HEK293T (cell line): Measurements from ENCODE around the gene MUC5B.

ENCODE experiments used
- CTCF ChIA-PET: fragments of 350-600 bp; formaldehyde crosslinking; extraction: SDS; loops from one replicate; lab custom pipeline; 2021; ENCODE audit warnings: antibody characterized with exemption, inconsistent platforms; lab: Yijun Ruan, JAX
- POLR2A ChIA-PET: fragments of 350-600 bp; formaldehyde crosslinking; extraction: SDS; loops from one replicate; lab custom pipeline; 2020; ENCODE audit warnings: antibody characterized with exemption, inconsistent platforms; lab: Yijun Ruan, JAX
- DNase-seq: peaks from one replicate; pipeline ENCODE4 v3.0.0; 2012; ENCODE audit warnings: mixed read lengths; ENCODE audit errors: extremely low spot score
- ARNT ChIP-seq: fragments of 450-650 bp; IDR thresholded peaks from 2 replicates; pipeline ENCODE4 v1.6.1; 2017; ENCODE audit warnings: mild to moderate bottlenecking
- BHLHE40 ChIP-seq: fragments of 450-650 bp; IDR thresholded peaks from 2 replicates; pipeline ENCODE4 v1.6.1; 2016; ENCODE audit warnings: mild to moderate bottlenecking, moderate library complexity, borderline replicate concordance
- CTBP1 ChIP-seq: fragments of 450-650 bp; IDR thresholded peaks from 2 replicates; pipeline ENCODE4 v1.6.1; 2016; ENCODE audit warnings: borderline replicate concordance
- ELF4 ChIP-seq: fragments of 450-650 bp; IDR thresholded peaks from 2 replicates; pipeline ENCODE4 v1.6.1; 2017; ENCODE audit warnings: antibody characterized with exemption
- FOXA1 ChIP-seq: fragments of 450-650 bp; IDR thresholded peaks from 2 replicates; pipeline ENCODE4 v1.6.1; 2016; ENCODE audit warnings: mild to moderate bottlenecking
- FOXK2 ChIP-seq: fragments of 450-650 bp; IDR thresholded peaks from 2 replicates; pipeline ENCODE4 v1.6.1; 2016; ENCODE audit warnings: mild to moderate bottlenecking
- FOXM1 ChIP-seq: fragments of 450-650 bp; IDR thresholded peaks from 2 replicates; pipeline ENCODE4 v1.6.1; 2017; ENCODE audit warnings: mild to moderate bottlenecking, borderline replicate concordance
- HDGF ChIP-seq: fragments of 450-650 bp; IDR thresholded peaks from 2 replicates; pipeline ENCODE4 v1.6.1; 2017; ENCODE audit warnings: antibody characterized with exemption, borderline replicate concordance
- L3MBTL2 ChIP-seq: fragments of 450-650 bp; conservative IDR thresholded peaks from 2 replicates; pipeline ENCODE4 v1.6.1; 2016; ENCODE audit warnings: mild to moderate bottlenecking
- NFRKB ChIP-seq: fragments of 450-650 bp; IDR thresholded peaks from 2 replicates; pipeline ENCODE4 v1.6.1; 2016; ENCODE audit warnings: mild to moderate bottlenecking, moderate library complexity
- SP1 ChIP-seq: fragments of 450-650 bp; IDR thresholded peaks from 2 replicates; pipeline ENCODE4 v1.6.1; 2017
- SUZ12 ChIP-seq: fragments of 450-650 bp; IDR thresholded peaks from 2 replicates; pipeline ENCODE4 v1.6.1; 2016; ENCODE audit warnings: mild to moderate bottlenecking
- TARDBP ChIP-seq: fragments of 450-650 bp; IDR thresholded peaks from 2 replicates; pipeline ENCODE4 v1.6.1; 2016
- ZNF384 ChIP-seq: fragments of 450-650 bp; IDR thresholded peaks from 2 replicates; pipeline ENCODE4 v1.6.1; 2016
- TF ChIP-seq, protein P1 (sequence below): fragments of 450-650 bp; IDR thresholded peaks from 2 replicates; pipeline ENCODE4 v1.6.1; 2016

MUC5B gene

DNA sequence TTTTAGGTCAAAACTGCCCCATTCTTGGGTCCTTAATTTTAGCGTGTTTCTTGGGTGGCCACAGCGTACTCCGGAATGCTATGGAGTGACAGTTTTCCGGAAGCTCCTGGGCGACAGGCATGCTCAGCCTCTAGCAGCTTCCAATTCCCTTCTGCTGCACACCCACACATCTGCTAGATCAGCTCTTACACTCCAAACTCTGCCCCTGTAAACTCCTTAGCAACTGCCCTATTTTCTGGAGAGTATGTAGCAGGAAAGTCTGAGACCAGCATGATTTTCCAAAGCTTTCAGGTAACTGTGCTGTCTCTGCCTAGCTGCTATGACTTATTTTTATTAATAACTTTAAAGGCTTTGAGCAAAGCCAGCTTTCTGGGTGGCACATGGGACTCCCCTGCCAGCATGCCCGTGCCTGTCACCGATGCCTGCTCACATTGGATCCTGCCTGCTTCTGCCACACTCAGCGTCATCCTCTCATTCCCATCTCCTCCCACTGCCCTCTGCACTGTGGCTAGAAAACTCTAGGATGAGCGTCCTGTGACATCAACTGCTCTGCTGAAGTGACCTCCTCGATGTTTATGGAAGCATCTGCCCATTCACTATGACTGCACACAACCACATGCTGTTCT lies 69.3 kb downstream of the MUC5B start:
- TF ChIP-seq HDGF: no peak
- no peak for TF ChIP-seq NFRKB
- no peak for TF ChIP-seq SUZ12
- TF ChIP-seq TARDBP: no peak
- no peak for TF ChIP-seq FOXA1
- TF ChIP-seq ZNF384: no peak
- no peak for DNase-seq
- POLR2A ChIA-PET: no interaction called here
- CTCF ChIA-PET: no interaction called here

DNA sequence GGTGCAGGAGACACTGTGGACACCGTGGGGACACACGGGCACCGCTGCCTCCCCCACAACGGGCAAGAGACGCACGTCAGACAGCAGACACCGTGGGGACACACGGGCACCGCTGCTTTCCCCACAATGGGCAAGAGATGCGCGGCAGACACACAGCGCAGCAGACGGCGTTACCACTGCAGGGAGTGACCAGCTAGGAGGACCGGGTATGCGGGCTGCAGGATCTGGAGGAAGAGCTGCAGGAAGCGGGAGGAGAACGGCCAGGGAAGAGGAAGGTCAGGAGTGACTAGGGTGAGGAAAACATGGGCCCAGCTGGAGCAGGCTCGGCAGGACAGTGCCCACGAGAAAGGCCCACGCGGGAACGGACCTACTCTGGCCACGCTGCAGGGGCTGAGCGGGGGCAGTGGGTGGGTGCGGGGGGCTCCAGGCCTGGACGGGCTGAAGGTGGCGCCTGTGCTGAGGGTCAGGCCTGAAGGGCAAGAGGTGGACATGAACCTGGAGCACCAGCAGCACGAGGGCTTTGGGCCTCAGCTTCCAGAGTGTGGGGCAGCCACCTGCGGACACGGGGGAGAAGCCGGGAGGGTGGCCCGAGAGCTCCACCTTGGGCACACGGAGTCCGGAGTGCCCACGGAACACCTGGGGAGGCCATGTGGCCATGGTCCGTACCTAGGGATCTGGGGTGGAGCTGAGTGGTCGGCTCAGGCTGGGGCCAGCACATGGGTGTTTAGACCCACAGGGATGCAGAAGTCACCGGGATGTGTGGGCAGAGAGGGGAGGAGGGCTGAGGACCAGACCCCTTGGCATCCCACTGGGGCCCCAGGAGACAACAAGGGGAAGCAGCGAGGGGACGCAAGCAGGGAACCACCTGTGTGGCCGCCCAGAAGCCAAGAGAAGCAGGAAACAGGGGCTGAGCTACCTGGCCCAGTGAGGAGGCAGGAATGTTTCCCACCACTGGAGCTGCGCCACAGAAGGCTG lies 70.1 kb downstream of the MUC5B start:
- CTCF ChIA-PET: no interaction called here
- POLR2A ChIA-PET: no interaction called here
- no peak for DNase-seq
- TF ChIP-seq FOXM1: no peak

DNA sequence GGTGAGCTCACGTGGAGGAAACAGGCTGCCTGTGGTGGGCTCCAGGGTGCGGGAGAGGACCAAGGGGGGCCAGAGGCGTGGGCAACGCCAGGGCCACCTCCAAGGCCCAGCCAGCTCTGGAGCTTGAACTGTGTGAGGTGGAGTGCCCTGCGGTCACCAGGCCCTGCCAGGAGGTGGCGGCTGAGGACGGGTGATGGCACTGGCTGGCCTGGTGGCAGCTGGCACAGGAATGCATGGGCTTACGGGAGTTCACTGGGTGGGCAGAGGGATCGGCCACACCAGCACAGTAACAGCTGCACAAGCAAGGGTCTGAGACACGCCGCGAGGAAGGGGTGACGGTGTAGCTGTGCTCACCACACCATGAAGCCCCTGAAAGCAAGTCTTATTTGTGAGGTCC lies 70.8 kb downstream of the MUC5B start:
- CTCF ChIA-PET: no interaction called here
- no peak for TF ChIP-seq ZNF384
- TF ChIP-seq ARNT: no peak
- no peak for TF ChIP-seq BHLHE40
- TF ChIP-seq SP1: no peak
- no peak for TF ChIP-seq FOXK2
- TF ChIP-seq NFRKB: no peak
- TF ChIP-seq SUZ12: no peak
- DNase-seq: no peak
- POLR2A ChIA-PET: no interaction called here

DNA sequence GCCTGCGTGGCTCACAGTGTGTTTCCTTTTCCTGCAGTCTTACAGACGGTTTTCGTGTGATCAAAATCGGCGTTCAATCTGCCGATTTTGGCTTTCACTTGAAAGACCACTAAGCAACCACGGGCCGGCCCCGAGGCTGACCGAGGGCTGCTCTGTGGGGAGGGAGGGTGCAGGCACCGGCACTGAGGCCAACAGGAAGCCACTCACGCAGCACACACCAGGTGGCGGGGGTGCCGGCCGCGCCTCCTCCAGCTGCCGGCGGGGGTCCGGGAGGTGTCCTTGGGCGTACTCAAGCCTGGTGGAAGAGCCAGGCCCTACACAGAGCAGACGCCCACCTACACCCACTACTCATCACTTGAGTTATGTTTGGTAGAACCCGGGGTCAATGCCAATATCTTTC lies 72.2 kb downstream of the MUC5B start:
- POLR2A ChIA-PET: no interaction called here
- DNase-seq: no peak
- CTCF ChIA-PET: no interaction called here
- TF ChIP-seq HDGF (no peak), FOXM1 (no peak), ELF4 (no peak), TARDBP (no peak), BHLHE40 (no peak), ZNF384 (no peak)

DNA sequence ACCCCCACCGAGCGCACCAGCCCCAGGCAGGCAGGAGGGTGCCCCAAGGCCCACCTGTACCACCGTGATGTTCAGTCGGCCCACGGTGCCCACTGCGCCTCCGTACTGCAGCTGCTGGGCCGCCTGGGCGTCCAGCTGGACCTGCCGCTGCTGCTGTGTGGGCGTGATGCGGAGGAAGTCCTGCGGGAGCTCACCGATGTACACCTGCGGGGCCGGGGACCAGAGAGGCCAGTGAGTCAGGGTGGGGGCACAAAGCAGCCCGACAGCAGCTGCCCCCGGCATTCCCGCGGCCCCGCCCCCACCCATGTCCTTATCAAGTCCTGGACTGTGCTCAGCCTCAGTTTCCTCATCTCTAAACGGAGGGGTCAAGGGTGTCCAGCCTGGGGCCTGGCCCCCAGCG lies 72.7 kb downstream of the MUC5B start:
- DNase-seq: no peak
- ChIA-PET POLR2A (no interaction called here), CTCF (no interaction called here)
- TF ChIP-seq, protein P1, sequence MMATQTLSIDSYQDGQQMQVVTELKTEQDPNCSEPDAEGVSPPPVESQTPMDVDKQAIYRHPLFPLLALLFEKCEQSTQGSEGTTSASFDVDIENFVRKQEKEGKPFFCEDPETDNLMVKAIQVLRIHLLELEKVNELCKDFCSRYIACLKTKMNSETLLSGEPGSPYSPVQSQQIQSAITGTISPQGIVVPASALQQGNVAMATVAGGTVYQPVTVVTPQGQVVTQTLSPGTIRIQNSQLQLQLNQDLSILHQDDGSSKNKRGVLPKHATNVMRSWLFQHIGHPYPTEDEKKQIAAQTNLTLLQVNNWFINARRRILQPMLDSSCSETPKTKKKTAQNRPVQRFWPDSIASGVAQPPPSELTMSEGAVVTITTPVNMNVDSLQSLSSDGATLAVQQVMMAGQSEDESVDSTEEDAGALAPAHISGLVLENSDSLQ: no peak
- TF ChIP-seq SP1 (no peak), ELF4 (no peak), FOXA1 (no peak), CTBP1 (no peak), ARNT (no peak), ZNF384 (no peak), FOXK2 (no peak), L3MBTL2 (no peak), HDGF (no peak), NFRKB (no peak), SUZ12 (no peak)

DNA sequence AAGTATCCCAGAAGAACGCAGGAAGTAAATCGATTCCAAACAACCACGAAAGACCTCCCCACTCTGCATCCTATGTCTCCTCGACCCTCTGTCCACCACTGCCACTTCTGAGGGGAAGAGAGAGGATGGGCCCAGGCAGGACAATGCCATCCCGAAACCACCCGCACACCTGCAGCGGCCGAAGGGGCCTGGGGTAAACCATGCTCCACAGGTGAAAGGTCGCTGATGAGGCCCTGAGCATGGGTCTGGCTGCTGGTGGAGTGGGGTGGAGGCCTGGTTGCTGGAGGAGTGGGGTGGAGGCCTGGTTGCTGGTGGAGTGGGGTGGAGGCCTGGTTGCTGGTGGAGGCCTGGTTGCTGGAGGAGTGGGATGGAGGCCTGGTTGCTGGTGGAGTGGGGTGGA lies 73.4 kb downstream of the MUC5B start:
- ChIA-PET POLR2A (no interaction called here), CTCF (no interaction called here)
- TF ChIP-seq ELF4: no peak
- TF ChIP-seq HDGF: no peak
- TF ChIP-seq L3MBTL2: no peak
- no peak for TF ChIP-seq NFRKB
- no peak for TF ChIP-seq BHLHE40
- no peak for TF ChIP-seq CTBP1
- no peak for TF ChIP-seq ZNF384
- TF ChIP-seq TARDBP: no peak
- TF ChIP-seq FOXM1: no peak
- no peak for DNase-seq

DNA sequence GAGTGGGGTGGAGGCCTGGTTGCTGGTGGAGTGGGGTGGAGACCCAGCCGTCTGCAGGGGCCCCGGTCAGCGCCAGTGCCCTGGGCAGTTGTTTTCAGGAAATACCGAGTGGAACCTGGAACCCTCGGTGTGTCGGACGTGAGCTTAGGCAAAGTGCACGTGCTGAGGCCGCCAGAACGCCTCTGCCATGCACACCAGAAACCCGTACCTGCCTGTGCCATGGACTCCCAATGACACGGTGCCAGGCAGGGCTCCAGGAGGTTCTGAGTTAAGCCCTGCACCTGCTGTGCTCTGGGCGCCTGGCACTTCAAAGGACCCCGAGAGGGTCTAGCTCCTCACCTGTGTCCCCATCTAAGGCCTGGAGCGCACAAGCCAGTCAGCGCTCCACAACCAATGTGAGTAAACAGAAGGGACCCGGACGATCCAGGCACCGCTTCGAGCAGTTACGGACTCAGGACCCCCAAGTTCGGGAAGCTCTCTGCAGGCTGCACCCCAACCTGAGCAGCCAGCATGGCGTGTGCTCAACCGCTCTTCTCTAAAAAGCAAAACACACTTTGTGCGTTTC lies 74.2 kb downstream of the MUC5B start:
- POLR2A ChIA-PET: no interaction called here
- TF ChIP-seq ELF4 (no peak), ARNT (no peak), HDGF (no peak), FOXA1 (no peak), BHLHE40 (no peak), ZNF384 (no peak), FOXM1 (no peak)

More for the DNA sequence above, 74.2 kb downstream of the MUC5B start:
- CTCF ChIA-PET: no interaction called here
- no peak for DNase-seq
